Hepatocyte (in vitro differentiated cells): ENCODE measurements around the gene REPS2.

Experiments used
- EZH2 ChIP-seq: fragments of 200-600 bp; sonication (generic); IDR thresholded peaks from 2 replicates; pipeline ENCODE4 v1.6.1; 2016; ENCODE audit warnings: antibody characterized with exemption, mild to moderate bottlenecking, borderline replicate concordance
- TF ChIP-seq, protein P1 (sequence below): fragments of 200-600 bp; sonication (generic); IDR thresholded peaks from 2 replicates; pipeline ENCODE4 v1.5.1; 2016; ENCODE audit warnings: antibody characterized with exemption, mild to moderate bottlenecking; ENCODE audit not compliant: poor library complexity

DNA sequence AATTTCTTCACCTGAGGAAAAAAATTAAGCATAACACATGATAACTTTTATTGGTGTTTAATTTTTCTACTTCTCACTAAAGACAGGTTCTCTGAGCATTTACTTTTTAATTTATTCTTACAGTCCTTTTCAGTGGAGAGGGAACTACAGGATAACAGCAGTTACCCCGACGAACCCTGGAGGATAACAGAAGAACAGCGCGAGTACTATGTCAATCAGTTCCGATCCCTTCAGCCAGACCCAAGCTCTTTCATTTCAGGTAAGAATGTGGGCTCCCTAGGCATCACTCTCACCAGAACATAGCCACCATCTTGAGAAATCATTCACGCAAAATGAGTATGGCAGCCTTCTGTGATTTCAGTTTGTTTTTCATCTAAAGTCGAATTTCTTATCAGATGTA, 100.8 kb downstream of the REPS2 start:
- TF ChIP-seq, protein P1, sequence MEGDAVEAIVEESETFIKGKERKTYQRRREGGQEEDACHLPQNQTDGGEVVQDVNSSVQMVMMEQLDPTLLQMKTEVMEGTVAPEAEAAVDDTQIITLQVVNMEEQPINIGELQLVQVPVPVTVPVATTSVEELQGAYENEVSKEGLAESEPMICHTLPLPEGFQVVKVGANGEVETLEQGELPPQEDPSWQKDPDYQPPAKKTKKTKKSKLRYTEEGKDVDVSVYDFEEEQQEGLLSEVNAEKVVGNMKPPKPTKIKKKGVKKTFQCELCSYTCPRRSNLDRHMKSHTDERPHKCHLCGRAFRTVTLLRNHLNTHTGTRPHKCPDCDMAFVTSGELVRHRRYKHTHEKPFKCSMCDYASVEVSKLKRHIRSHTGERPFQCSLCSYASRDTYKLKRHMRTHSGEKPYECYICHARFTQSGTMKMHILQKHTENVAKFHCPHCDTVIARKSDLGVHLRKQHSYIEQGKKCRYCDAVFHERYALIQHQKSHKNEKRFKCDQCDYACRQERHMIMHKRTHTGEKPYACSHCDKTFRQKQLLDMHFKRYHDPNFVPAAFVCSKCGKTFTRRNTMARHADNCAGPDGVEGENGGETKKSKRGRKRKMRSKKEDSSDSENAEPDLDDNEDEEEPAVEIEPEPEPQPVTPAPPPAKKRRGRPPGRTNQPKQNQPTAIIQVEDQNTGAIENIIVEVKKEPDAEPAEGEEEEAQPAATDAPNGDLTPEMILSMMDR = no peak
- TF ChIP-seq EZH2 = no peak
